ENCODE measurements around the gene GATAD1. TPM values are rescaled to one million over a fixed set of nuclear protein-coding genes. Genes with fewer than 3 reads are reported as not detected.

GATAD1 gene
- total and polyA plus RNA-seq, 2 of the 4 experiments (the other 2 are of a cell fraction), result 9.3 to 15.2 TPM

DNA sequence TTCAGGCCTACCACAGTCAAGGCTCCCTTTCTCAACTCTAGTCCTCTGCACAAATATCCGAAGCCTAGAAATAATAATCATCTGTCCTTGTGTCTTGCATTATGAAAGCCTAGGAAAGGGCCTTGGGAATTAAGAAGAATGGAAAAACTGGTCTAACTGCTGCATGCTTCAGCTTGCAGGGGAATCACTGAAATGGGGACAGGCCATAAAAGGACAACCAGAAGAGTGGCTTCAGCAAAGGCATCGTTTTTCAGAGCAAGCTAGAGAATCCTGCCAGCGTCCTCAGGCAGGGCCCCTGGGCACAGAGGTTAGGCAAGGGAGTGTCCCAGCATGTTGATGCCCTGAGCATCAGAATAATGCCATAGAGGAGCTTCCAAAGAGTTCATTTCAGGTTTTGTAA, 17.2 kb downstream of the GATAD1 start:
- dilution Hi-C loops (cut with HindIII; ENCODE audit: low sequenced_read_pairs, unreplicated experiment) (no loop called here), intact Hi-C loops (cut with micrococcal nuclease) (no loop called here), in situ Hi-C loops (cut with MboI; ENCODE audit: low sequenced_read_pairs) (no loop called here)
- no peak overlapping the region for H3K56ac ChIP-seq (ENCODE audit: extremely low read depth, insufficient read depth, low read length)
- H3K4me3 ChIP-seq (ENCODE audit: insufficient read depth, low read depth, low read length), result no peak overlapping the region
- no peak overlapping the region for H2BK120ac ChIP-seq (ENCODE audit: low read depth, low read length)
- no peak overlapping the region for H2AFZ ChIP-seq (replicated peaks; ENCODE audit: low read length, poor library complexity)
- H4K20me1 ChIP-seq (ENCODE audit: insufficient read depth, low read length), result no peaks in the 10 kb centered on the region
- POLR2A ChIA-PET (ENCODE audit: unreplicated experiment), result no interaction called here
- peaks cover 1% of the 10 kb centered on the region; the same call in 1 of the 2 replicates for H3K36me3 ChIP-seq (ENCODE audit: control insufficient read depth, insufficient read depth, low read length)
- H2AK5ac ChIP-seq (ENCODE audit: low read depth, low read length), result no peak overlapping the region
- DNase-seq (no peak), ATAC-seq (ENCODE audit: low read depth) (no peak)
- no peak for TF ChIP-seq MXI1 (IDR thresholded peaks at IDR 0.05; ENCODE audit: borderline replicate concordance, low read depth, low read length)
- no peak for TF ChIP-seq BHLHE40 (IDR thresholded peaks at IDR 0.05; ENCODE audit: low read depth, low read length)
- no peak for TF ChIP-seq RAD21 (IDR thresholded peaks at IDR 0.05; ENCODE audit: low read length)
- TF ChIP-seq FOS (IDR thresholded peaks at IDR 0.05; ENCODE audit: low read depth, low read length), result no peak
- TF ChIP-seq, protein P1, sequence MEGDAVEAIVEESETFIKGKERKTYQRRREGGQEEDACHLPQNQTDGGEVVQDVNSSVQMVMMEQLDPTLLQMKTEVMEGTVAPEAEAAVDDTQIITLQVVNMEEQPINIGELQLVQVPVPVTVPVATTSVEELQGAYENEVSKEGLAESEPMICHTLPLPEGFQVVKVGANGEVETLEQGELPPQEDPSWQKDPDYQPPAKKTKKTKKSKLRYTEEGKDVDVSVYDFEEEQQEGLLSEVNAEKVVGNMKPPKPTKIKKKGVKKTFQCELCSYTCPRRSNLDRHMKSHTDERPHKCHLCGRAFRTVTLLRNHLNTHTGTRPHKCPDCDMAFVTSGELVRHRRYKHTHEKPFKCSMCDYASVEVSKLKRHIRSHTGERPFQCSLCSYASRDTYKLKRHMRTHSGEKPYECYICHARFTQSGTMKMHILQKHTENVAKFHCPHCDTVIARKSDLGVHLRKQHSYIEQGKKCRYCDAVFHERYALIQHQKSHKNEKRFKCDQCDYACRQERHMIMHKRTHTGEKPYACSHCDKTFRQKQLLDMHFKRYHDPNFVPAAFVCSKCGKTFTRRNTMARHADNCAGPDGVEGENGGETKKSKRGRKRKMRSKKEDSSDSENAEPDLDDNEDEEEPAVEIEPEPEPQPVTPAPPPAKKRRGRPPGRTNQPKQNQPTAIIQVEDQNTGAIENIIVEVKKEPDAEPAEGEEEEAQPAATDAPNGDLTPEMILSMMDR (conservative IDR thresholded peaks at IDR 0.05; ENCODE audit: low read depth, low read length), result no peak
- no peak for TF ChIP-seq SMC3 (IDR thresholded peaks at IDR 0.05; ENCODE audit: low read depth, low read length)
- no peak for TF ChIP-seq RCOR1 (IDR thresholded peaks at IDR 0.05; ENCODE audit: insufficient replicate concordance, low read length)
- no peak for TF ChIP-seq ELK1 (IDR thresholded peaks at IDR 0.05; ENCODE audit: borderline replicate concordance, low read depth, low read length)
- no peak for TF ChIP-seq CHD1 (IDR thresholded peaks at IDR 0.05; ENCODE audit: low read depth, low read length)
- no peak for TF ChIP-seq POLR2A (IDR thresholded peaks at IDR 0.05; ENCODE audit: low read depth, low read length)
- TF ChIP-seq NFE2L2 (IDR thresholded peaks at IDR 0.05; ENCODE audit: low read depth, low read length), result no peak
- no peak for TF ChIP-seq CEBPB (IDR thresholded peaks at IDR 0.05; ENCODE audit: low read depth, low read length)
- TF ChIP-seq RFX5 (IDR thresholded peaks at IDR 0.05; ENCODE audit: low read depth, low read length), result no peak
- no peak for TF ChIP-seq MAZ (IDR thresholded peaks at IDR 0.05; ENCODE audit: borderline replicate concordance, low read depth, low read length)
- no peak for TF ChIP-seq MAFK (IDR thresholded peaks at IDR 0.05; ENCODE audit: low read depth, low read length)
- no peak overlapping the region for H2AK9ac ChIP-seq (replicated peaks; ENCODE audit: low read depth, low read length, poor library complexity)
- no peak overlapping the region for H3K9ac ChIP-seq (ENCODE audit: low read depth, low read length)
- no peak overlapping the region for H4K5ac ChIP-seq (ENCODE audit: low read depth, low read length)
- no peak overlapping the region for H4K91ac ChIP-seq (ENCODE audit: insufficient read depth, low read depth, low read length)
- H3K14ac ChIP-seq (replicated peaks; ENCODE audit: low read depth, low read length), result no peak overlapping the region
- CTCF ChIA-PET, result interaction anchor here (0.5 to 0.6 kb wide), 2 partner anchors 35 to 396 kb away, joined by 4 to 8 read pairs; no protein-coding TSS in a partner anchor
- no peaks in the 10 kb centered on the region for H3K79me1 ChIP-seq (ENCODE audit: low read depth in 1 of 2, low read length in 2 of 2)
- no peak overlapping the region for H2BK5ac ChIP-seq (ENCODE audit: low read depth, low read length, poor library complexity, severe bottlenecking)
- H3K4me2 ChIP-seq (ENCODE audit: low read depth, low read length), result no peak overlapping the region
- WGBS, 2 experiments (ENCODE audit: extremely low coverage in 2 of 2, insufficient read length in 1 of 2), result no CpG with 5 or more reads among the region's 3 CpGs
- no peak overlapping the region for H3K18ac ChIP-seq (ENCODE audit: low read depth, low read length)
- no peak overlapping the region for H4K8ac ChIP-seq (ENCODE audit: low read depth in 2 of 2, low read length in 2 of 2)
- H2BK20ac ChIP-seq (ENCODE audit: low read depth, low read length), result no peak overlapping the region
- no peak overlapping the region for H3K4ac ChIP-seq (ENCODE audit: low read depth, low read length)
- no peaks in the 10 kb centered on the region for H3K27me3 ChIP-seq (ENCODE audit: control insufficient read depth, insufficient read depth, low read length)
- no peaks in the 10 kb centered on the region for H3K4me1 ChIP-seq (ENCODE audit: control insufficient read depth, insufficient read depth, low read length)
- peaks cover 2% of the 10 kb centered on the region; the same call in 1 of the 2 replicates for H3K9me1 ChIP-seq (ENCODE audit: insufficient read depth, low read length)
- no peaks in the 10 kb centered on the region for H3K9me3 ChIP-seq (ENCODE audit: control insufficient read depth, insufficient read depth, low read length)
- no peak overlapping the region for H2BK15ac ChIP-seq (ENCODE audit: low read depth, low read length)
- BruUV-seq (replicated peaks), result no TSS peak
- no peak overlapping the region for H3K27ac ChIP-seq (ENCODE audit: insufficient read depth, low read length)
- no peak overlapping the region for H3K23ac ChIP-seq (ENCODE audit: low read depth, low read length)
